ENCODE results near the gene SEMA6A.

SEMA6A gene

DNA sequence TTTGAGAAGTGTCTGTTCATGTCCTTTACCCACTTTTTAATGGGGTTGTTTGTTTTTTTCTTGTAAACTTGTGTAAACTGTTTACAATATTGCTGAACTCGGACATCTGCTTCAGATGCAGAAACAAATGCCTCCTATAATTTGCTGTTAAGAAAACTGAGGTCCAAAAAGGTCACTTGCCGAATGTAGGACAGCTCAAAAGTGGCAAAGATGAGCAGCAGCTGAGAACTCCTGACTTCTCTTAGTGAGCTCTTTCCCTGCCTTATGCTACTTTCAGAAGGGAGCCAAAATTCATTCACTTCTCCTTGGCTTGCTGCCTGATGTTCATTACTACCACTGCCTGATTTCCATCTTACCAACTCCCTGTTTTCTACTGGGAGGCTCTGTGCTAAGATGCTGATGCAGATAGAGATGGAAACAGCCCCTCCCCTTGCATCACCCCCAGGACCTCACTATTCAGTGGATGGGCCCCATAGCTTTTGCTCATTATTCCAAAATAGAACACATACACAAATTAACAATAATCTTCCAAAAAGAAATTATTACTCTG is 60.1 kb downstream of the SEMA6A start:
- Histone ChIP-seq H3K27ac (ENCODE audit: low read depth, low read length) (no peak overlapping the region), H3K27me3 (ENCODE audit: control insufficient read depth in 5 of 5, insufficient read depth in 4 of 5, low read length in 5 of 5) (no peaks in the 10 kb centered on the region), H3K4me1 (ENCODE audit: control insufficient read depth in 5 of 5, insufficient read depth in 5 of 5, low read length in 5 of 5) (peaks cover 0 to 17% (median 0%) of the 10 kb centered on the region in 5 donors), H3K9me3 (ENCODE audit: control insufficient read depth in 5 of 5, low read length in 5 of 5) (no peaks in the 10 kb centered on the region), H3K9ac (ENCODE audit: low read length in 5 of 5) (no peak overlapping the region), H3K36me3 (ENCODE audit: control insufficient read depth in 5 of 5, insufficient read depth in 5 of 5, low read length in 5 of 5) (no peaks in the 10 kb centered on the region), H3K4me3 (ENCODE audit: low read depth in 1 of 5, low read length in 5 of 5) (no peak overlapping the region)

- Histone ChIP-seq H3K27me3 (ENCODE audit: control insufficient read depth in 5 of 5, insufficient read depth in 4 of 5, low read length in 5 of 5) (no peaks in the 10 kb centered on the region), H3K27ac (ENCODE audit: low read depth, low read length) (no peak overlapping the region), H3K9me3 (ENCODE audit: control insufficient read depth in 5 of 5, low read length in 5 of 5) (no peaks in the 10 kb centered on the region), H3K9ac (ENCODE audit: low read length in 5 of 5) (no peak overlapping the region), H3K36me3 (ENCODE audit: control insufficient read depth in 5 of 5, insufficient read depth in 5 of 5, low read length in 5 of 5) (no peaks in the 10 kb centered on the region), H3K4me3 (ENCODE audit: low read depth in 1 of 5, low read length in 5 of 5) (no peak overlapping the region), H3K4me1 (ENCODE audit: control insufficient read depth in 5 of 5, insufficient read depth in 5 of 5, low read length in 5 of 5) (peaks cover 0 to 4% (median 0%) of the 10 kb centered on the region in 5 donors)
Observed at GRCh38 chr5:116510517-116510916, 64.1 kb downstream of the SEMA6A start.

DNA sequence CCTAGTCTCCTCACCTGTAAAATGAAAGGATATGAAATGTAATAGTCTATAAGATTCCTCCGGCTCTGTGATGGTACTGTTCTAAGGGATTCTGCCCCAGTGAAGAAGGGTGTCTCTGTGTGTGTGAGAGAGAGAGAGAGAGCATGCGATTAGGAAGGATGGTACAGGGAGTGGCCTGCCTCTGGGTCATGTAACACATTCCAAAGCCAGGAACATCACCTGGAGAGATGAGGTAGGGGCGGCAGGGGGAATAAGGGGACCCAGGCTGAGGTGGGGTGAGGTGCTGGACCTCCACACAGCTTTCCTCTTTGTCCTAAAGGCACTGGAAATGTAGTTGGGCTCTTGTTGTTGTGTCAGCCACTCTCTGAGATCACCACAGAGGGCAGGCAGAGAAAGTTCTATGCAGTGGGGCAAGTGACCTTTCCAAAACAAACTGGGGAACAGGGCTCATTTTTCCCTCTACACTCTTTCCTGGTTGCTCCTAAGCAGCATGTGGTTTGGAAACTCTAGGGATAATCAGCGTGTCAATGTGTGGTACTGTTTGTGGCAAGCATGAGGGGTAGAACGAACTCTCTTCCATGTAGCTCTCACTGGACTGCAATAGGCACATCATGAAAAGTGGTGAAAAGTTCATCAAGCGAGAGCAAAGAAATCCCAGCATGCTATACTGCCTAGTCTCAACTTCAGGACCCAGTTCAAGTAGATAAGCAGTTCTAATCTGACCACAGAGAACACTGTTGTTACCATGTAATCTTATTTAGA is 65.0 kb downstream of the SEMA6A start:
- no peak overlapping the region for H3K27ac ChIP-seq (ENCODE audit: low read depth, low read length)
- no peaks in the 10 kb centered on the region for H3K36me3 ChIP-seq (ENCODE audit: control insufficient read depth in 5 of 5, insufficient read depth in 5 of 5, low read length in 5 of 5)
- peaks cover 0 to 2% (median 0%) of the 10 kb centered on the region in 5 donors for H3K4me1 ChIP-seq (ENCODE audit: control insufficient read depth in 5 of 5, insufficient read depth in 5 of 5, low read length in 5 of 5)
- H3K4me3 ChIP-seq (ENCODE audit: low read depth in 1 of 5, low read length in 5 of 5): no peak overlapping the region
- no peaks in the 10 kb centered on the region for H3K27me3 ChIP-seq (ENCODE audit: control insufficient read depth in 5 of 5, insufficient read depth in 4 of 5, low read length in 5 of 5)
- H3K9ac ChIP-seq (ENCODE audit: low read length in 5 of 5): no peak overlapping the region
- H3K9me3 ChIP-seq (ENCODE audit: control insufficient read depth in 5 of 5, low read length in 5 of 5): no peaks in the 10 kb centered on the region

DNA sequence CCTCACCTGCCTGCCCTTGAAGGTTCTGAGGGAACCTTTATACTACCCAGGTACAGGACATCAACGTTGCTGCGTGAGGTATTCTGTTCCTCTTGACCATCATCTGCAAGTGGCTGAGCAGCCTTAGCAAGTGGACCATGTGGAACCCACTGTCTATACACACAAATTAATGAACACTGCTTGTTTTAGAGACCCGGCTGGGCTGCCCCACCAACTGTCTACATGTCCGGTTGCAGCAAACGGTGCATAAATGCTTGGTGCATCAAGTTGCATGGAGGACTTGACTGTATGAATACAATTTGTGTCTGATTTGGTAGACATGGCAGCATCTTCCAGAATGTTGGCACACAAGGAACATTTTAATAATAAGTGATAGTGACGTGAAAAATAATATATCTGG is 65.8 kb downstream of the SEMA6A start:
- Histone ChIP-seq H3K4me3 (ENCODE audit: low read depth in 1 of 5, low read length in 5 of 5) (no peak overlapping the region), H3K9me3 (ENCODE audit: control insufficient read depth in 5 of 5, low read length in 5 of 5) (no peaks in the 10 kb centered on the region), H3K27me3 (ENCODE audit: control insufficient read depth in 5 of 5, insufficient read depth in 4 of 5, low read length in 5 of 5) (no peaks in the 10 kb centered on the region), H3K9ac (ENCODE audit: low read length in 5 of 5) (no peak overlapping the region), H3K36me3 (ENCODE audit: control insufficient read depth in 5 of 5, insufficient read depth in 5 of 5, low read length in 5 of 5) (no peaks in the 10 kb centered on the region), H3K27ac (ENCODE audit: low read depth, low read length) (no peak overlapping the region), H3K4me1 (ENCODE audit: control insufficient read depth in 5 of 5, insufficient read depth in 5 of 5, low read length in 5 of 5) (peaks cover 0 to 2% (median 0%) of the 10 kb centered on the region in 5 donors)

DNA sequence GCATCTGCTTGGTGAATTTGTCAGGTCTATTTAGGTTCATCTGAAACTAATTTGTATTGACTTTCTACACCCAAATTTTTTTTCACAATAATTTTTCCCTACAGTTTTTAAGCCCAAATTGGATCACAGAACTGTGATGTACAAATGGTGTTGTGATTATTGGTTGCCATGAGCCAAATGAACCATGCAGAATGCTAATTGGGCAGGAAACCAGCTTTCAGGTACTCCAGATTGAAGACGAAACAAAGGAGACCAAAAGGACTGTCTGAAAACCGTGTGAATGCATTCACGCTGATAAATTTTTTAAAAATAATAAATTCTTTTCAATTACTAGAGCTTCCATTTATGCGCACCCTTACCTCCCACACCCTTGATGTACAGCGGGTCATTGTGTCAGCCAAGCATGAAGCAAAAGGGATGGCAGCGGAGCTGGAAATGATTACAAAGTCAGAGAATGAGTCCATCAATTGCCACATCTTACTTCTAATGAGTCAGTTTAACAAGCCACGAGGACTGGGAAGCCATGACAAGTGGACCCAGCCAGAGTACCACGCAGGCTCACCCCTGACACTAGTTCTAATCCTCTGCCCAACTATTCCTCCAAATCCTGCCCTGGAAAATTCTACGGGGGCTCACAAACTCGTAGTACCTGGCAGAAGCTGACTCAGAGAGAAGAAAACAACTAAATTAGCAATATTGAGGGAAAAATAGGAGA is 66.5 kb downstream of the SEMA6A start:
- no peak overlapping the region for H3K27ac ChIP-seq (ENCODE audit: low read depth, low read length)
- H3K9ac ChIP-seq (ENCODE audit: low read length in 5 of 5): no peak overlapping the region
- H3K4me3 ChIP-seq (ENCODE audit: low read depth in 1 of 5, low read length in 5 of 5): no peak overlapping the region
- H3K9me3 ChIP-seq (ENCODE audit: control insufficient read depth in 5 of 5, low read length in 5 of 5): no peaks in the 10 kb centered on the region
- H3K4me1 ChIP-seq (ENCODE audit: control insufficient read depth in 5 of 5, insufficient read depth in 5 of 5, low read length in 5 of 5): peaks cover 0 to 2% (median 0%) of the 10 kb centered on the region in 5 donors
- no peaks in the 10 kb centered on the region for H3K27me3 ChIP-seq (ENCODE audit: control insufficient read depth in 5 of 5, insufficient read depth in 4 of 5, low read length in 5 of 5)
- H3K36me3 ChIP-seq (ENCODE audit: control insufficient read depth in 5 of 5, insufficient read depth in 5 of 5, low read length in 5 of 5): peaks cover 0 to 4% (median 0%) of the 10 kb centered on the region in 5 donors

DNA sequence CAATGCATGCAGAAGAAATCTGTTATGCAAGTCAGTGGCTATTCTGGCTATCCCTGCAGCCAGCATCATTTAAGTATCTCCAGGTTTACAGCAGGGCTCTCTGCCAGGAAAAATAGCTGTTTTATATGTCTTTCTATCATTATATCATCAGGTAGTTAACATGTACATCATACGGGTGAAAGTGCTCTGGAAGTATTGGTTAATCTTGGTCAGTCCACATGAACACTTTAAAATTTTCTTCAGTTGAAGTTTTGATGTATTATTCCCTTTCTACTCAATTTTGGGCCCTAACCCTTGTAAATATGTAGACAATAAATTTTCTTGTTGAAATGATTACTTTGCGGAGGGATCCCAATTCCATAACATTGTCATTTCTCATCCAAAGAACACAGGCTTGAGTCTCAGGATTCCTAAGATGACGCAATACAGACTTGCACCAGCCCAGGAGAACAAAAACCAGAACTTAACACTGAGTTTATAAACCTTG is 67.5 kb downstream of the SEMA6A start:
- H3K4me3 ChIP-seq (ENCODE audit: low read depth in 1 of 5, low read length in 5 of 5): no peak overlapping the region
- H3K4me1 ChIP-seq (ENCODE audit: control insufficient read depth in 5 of 5, insufficient read depth in 5 of 5, low read length in 5 of 5): peaks cover 0 to 12% (median 0%) of the 10 kb centered on the region in 5 donors
- no peak overlapping the region for H3K27ac ChIP-seq (ENCODE audit: low read depth, low read length)
- H3K36me3 ChIP-seq (ENCODE audit: control insufficient read depth in 5 of 5, insufficient read depth in 5 of 5, low read length in 5 of 5): peaks cover 0 to 4% (median 0%) of the 10 kb centered on the region in 5 donors
- no peak overlapping the region for H3K9ac ChIP-seq (ENCODE audit: low read length in 5 of 5)
- no peaks in the 10 kb centered on the region for H3K9me3 ChIP-seq (ENCODE audit: control insufficient read depth in 5 of 5, low read length in 5 of 5)
- H3K27me3 ChIP-seq (ENCODE audit: control insufficient read depth in 5 of 5, insufficient read depth in 4 of 5, low read length in 5 of 5): no peaks in the 10 kb centered on the region

- Histone ChIP-seq H3K27ac (ENCODE audit: low read depth, low read length) (no peak overlapping the region), H3K4me1 (ENCODE audit: control insufficient read depth in 5 of 5, insufficient read depth in 5 of 5, low read length in 5 of 5) (peaks cover 0 to 14% (median 0%) of the 10 kb centered on the region in 5 donors), H3K27me3 (ENCODE audit: control insufficient read depth in 5 of 5, insufficient read depth in 4 of 5, low read length in 5 of 5) (no peaks in the 10 kb centered on the region), H3K36me3 (ENCODE audit: control insufficient read depth in 5 of 5, insufficient read depth in 5 of 5, low read length in 5 of 5) (peaks cover 0 to 4% (median 0%) of the 10 kb centered on the region in 5 donors), H3K9me3 (ENCODE audit: control insufficient read depth in 5 of 5, low read length in 5 of 5) (no peaks in the 10 kb centered on the region), H3K9ac (ENCODE audit: low read length in 5 of 5) (no peak overlapping the region), H3K4me3 (ENCODE audit: low read depth in 1 of 5, low read length in 5 of 5) (no peak overlapping the region)
Observed at GRCh38 chr5:116506488-116506887, 68.1 kb downstream of the SEMA6A start.

DNA sequence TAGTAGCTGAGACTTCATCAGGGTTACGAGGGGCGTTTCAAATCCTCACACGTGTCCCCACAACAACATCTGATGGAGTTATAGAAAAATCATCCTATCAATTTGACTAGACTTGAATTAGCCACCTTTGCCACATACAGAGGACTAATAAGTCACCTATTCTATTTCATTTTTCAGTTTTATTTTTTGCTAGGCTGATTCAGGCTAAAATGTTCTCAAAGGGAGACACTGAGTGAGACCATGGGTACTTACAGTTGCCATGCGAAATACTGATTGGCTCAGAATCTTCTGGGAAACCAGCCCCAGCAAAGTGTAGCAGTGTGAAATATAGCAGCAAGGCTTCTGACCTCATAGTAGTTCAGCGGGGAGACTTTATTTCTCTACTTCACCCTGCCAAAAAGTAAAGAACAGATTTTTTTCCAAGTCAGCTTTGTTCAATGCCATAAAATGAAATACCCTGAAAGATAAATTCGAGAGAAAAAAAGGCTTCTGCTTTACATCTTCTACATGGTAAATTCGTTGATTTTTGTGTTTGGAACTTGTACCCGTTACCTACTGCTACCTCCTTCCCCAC is 69.9 kb downstream of the SEMA6A start:
- Histone ChIP-seq H3K27ac (ENCODE audit: low read depth, low read length) (no peak overlapping the region), H3K9ac (ENCODE audit: low read length in 5 of 5) (no peak overlapping the region), H3K36me3 (ENCODE audit: control insufficient read depth in 5 of 5, insufficient read depth in 5 of 5, low read length in 5 of 5) (peaks cover 0 to 4% (median 0%) of the 10 kb centered on the region in 5 donors), H3K27me3 (ENCODE audit: control insufficient read depth in 5 of 5, insufficient read depth in 4 of 5, low read length in 5 of 5) (no peaks in the 10 kb centered on the region), H3K4me3 (ENCODE audit: low read depth in 1 of 5, low read length in 5 of 5) (no peak overlapping the region), H3K9me3 (ENCODE audit: control insufficient read depth in 5 of 5, low read length in 5 of 5) (no peaks in the 10 kb centered on the region), H3K4me1 (ENCODE audit: control insufficient read depth in 5 of 5, insufficient read depth in 5 of 5, low read length in 5 of 5) (peaks cover 0 to 14% (median 0%) of the 10 kb centered on the region in 5 donors)

- no peaks in the 10 kb centered on the region for H3K9me3 ChIP-seq (ENCODE audit: control insufficient read depth in 5 of 5, low read length in 5 of 5)
- H3K27me3 ChIP-seq (ENCODE audit: control insufficient read depth in 5 of 5, insufficient read depth in 4 of 5, low read length in 5 of 5): no peaks in the 10 kb centered on the region
- H3K4me3 ChIP-seq (ENCODE audit: low read depth in 1 of 5, low read length in 5 of 5): no peak overlapping the region
- no peak overlapping the region for H3K9ac ChIP-seq (ENCODE audit: low read length in 5 of 5)
- H3K4me1 ChIP-seq (ENCODE audit: control insufficient read depth in 5 of 5, insufficient read depth in 5 of 5, low read length in 5 of 5): peaks cover 0 to 14% (median 0%) of the 10 kb centered on the region in 5 donors
- peaks cover 0 to 4% (median 0%) of the 10 kb centered on the region in 5 donors for H3K36me3 ChIP-seq (ENCODE audit: control insufficient read depth in 5 of 5, insufficient read depth in 5 of 5, low read length in 5 of 5)
- H3K27ac ChIP-seq (ENCODE audit: low read depth, low read length): no peak overlapping the region
Observed at GRCh38 chr5:116502616-116503015, 72.0 kb downstream of the SEMA6A start.

Data from subcutaneous abdominal adipose tissue (tissue), 5 donors.